AG20443 (cell line): ENCODE results near the gene TEX264.
A peak's percentile ranks its signal among the peaks of the same experiment; 100 is the strongest.
"Not testable (repeated sequence)": the region's sequence is repeated elsewhere in the genome, so short reads cannot be mapped to it uniquely, and the experiment has no call there.

Experiments
- DNase-seq: peaks from one replicate; pipeline ENCODE4 v3.0.0; 2012; ENCODE audit warnings: low spot score, mixed read lengths

TEX264 gene

DNA sequence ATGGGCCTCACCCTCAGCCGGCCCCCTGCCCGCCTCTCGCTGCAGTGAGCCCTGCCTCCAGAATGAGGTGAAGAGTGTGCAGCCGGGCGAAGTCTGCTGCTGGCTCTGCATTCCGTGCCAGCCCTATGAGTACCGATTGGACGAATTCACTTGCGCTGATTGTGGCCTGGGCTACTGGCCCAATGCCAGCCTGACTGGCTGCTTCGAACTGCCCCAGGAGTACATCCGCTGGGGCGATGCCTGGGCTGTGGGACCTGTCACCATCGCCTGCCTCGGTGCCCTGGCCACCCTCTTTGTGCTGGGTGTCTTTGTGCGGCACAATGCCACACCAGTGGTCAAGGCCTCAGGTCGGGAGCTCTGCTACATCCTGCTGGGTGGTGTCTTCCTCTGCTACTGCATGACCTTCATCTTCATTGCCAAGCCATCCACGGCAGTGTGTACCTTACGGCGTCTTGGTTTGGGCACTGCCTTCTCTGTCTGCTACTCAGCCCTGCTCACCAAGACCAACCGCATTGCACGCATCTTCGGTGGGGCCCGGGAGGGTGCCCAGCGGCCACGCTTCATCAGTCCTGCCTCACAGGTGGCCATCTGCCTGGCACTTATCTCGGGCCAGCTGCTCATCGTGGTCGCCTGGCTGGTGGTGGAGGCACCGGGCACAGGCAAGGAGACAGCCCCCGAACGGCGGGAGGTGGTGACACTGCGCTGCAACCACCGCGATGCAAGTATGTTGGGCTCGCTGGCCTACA lies 44.4 kb downstream of the TEX264 start:
- DNase-seq, result peak; percentile 8

DNA sequence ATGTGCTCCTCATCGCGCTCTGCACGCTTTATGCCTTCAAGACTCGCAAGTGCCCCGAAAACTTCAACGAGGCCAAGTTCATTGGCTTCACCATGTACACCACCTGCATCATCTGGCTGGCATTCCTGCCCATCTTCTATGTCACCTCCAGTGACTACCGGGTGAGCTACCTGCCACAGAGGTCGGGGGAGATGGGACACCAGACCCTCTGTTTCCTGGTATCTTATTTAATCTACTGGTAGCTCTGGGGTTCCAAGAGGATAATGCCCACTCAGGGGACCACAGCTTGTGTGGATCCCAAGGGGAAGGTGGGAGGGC lies 44.9 kb downstream of the TEX264 start:
- DNase-seq, result peak; percentile 5

DNA sequence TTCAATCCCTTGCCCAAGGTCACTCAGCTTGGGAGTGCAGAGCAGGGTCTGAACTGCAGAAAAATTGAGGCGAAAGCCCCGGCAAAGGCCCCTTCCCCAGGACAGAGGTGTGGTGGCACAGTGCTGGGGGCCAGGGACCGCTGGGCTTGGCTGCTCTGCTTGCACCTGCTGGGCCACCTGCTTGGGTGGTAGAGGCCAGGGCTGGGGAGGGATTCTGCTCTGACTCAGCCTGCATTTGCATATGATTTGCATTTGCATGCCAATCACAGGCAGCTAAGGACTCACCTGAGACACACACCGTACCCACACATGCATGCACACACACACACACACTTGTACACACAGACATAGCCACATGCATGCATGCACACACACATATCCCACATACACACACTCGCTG lies 45.8 kb downstream of the TEX264 start:
- DNase-seq, result no peak

DNA sequence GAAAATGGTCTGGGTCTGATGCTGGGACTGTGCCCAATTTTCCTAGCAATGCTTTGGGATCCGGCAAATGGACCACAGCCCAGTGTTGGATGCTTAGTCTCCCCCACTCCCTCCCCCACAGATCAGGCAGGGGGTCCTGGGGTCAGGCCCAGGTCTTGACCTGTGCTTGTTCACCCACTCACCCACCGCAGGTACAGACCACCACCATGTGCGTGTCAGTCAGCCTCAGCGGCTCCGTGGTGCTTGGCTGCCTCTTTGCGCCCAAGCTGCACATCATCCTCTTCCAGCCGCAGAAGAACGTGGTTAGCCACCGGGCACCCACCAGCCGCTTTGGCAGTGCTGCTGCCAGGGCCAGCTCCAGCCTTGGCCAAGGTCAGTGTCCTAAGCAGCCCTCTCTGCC lies 46.4 kb downstream of the TEX264 start:
- DNase-seq, result no peak

DNA sequence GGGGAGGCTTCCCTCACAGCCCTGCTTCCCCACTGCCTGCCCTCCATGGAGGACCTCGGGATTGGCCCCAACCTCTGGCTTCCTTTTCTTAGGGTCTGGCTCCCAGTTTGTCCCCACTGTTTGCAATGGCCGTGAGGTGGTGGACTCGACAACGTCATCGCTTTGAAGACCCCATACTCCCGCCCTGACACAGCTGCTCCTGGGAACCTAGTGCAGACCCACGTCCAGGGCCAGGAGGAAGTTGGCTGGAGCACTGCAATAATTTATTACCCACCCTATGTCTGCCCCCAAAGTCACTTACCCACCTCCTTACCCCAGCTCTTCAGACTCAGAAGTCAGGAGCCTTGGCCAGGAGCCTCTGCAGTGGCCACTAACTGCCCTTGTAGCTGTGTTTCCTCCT lies 46.9 kb downstream of the TEX264 start:
- DNase-seq, result no peak

DNA sequence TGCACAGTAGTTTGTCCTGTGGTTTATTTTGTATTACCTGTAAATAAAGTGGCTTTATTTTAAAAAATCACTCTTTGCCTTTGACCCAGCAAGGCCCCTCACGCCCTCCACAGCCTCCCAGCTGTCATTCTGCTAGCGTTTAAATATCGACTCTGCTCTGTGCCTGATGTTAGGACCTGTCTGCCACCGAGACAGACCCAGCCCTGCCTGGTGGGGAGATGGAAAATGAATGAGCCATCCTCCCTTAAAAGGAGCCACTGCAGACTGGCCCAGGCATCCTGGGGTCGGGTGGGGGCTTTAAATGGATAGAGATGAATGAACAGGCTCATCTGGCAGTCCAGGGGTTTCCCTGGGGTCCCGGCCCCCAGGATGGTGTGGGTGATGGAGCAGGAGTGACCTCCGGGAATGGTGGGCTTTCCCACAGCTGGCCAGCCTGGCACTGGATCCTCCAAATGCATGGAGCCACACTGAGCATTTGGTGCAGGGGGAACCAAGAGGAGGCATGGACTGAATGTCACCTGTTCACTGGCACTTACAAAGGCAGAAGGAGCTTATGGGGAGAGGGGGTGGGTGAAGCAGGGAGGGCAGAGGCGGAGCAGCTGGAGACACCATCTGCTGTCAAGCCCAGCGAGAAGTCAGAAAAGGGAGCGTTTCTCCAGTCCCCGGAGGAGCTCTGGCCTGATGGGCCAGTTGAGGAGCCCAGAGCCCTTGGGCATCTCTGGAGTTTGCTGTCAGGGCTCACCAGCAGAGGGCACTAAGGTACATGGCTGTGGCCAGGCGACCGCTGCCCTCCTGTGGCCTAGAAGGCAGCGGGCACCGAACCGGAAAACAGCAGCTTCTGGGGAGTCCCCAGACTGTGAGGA lies 47.7 kb downstream of the TEX264 start:
- peak; percentile 74 for DNase-seq

DNA sequence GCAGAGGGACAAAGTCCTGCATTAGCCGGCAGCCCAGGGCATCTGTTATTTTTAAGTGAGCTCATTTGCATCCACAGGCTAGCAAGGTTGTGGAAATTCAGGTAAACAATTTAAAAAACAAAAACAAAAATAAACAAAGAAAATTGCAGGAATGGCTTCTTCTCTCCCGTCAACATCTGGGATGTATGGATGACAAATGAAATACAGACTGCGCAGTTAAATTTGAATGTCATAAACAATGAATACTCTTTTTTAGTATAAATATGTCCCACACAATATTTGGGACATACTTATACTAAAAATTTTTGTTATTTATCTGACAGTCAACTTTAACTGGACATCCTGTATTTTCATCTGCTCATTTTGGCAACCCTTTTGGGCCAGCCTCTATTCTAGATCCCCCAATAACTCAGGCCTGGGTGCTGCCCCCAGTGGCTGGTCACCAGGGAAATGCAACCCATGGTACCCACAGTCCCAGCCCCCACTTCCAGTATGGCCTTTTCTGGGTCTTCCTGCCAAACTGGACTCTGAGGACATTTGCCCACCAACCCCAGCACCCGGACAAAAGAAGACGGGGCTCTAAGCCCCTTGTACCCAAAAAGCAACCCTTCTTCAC lies 48.5 kb downstream of the TEX264 start:
- no peak for DNase-seq

DNA sequence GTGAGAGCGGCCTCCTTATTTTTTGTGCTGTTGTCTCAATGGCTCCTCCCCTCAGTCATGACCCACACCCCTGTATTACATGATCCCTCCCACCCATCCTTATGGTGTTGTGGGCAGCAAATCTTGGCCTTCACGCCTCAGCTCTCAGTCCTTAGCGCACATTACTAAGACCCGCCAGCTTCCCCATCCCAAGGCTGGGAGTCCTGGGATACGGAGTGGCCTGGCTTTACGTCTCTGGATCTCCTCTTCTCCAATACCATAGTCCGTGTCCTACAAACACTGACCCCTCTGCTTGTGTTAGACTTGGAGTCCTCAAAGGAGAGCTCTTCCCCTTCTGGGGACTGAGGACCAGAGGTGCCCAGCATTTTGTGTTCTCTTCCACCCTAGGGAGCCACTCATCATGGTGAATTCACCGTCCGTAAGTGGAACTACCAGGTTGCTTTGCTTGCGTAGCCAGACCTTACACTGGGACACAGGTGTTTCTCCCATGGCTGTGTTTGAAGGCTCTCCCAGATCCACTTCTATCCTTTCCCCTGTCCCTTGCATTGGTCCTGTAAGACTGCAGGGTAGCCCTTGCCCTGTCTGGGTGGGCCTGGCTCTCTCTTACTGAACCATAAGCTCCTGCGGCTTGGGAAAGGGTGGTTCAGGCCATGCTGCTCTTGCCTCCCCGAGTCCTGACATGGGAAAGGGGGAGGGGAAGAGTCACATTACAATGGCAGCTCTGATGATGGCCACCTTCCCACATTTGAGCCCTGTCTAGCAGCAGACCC lies 49.4 kb downstream of the TEX264 start:
- no peak for DNase-seq

DNA sequence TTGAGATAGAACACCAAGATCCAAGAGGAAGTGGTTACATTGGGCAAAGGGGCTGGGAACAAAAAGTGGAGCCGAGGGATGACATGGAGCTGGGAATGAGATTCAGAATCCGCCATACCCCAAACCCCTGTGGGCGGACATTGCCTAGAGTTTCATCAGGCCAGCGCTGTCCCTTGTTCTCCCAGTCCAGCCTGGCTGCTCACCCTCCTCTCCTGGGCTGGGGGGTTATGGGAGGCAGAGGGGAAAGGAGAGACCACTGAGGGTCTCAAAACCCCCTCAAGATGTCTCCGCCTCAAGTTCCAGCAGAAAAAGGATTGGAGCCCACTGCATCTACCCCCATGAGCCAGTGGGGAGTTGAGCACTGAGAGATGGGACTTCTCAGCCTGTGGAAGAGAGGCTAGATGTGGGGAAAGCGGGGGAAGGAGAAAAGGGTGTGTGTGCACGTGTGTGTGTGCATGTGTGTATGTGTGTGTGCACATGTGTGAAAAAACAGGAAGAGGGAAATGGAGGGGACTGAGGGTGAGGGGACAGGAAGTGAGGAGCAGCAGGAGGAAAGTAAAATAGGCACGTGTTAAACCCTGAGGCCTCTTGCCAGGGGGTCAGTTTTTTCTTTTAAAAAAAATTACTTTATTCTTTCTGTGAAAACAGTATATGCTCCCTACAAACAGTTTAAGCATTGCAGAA lies 50.2 kb downstream of the TEX264 start:
- DNase-seq, result no peak

DNA sequence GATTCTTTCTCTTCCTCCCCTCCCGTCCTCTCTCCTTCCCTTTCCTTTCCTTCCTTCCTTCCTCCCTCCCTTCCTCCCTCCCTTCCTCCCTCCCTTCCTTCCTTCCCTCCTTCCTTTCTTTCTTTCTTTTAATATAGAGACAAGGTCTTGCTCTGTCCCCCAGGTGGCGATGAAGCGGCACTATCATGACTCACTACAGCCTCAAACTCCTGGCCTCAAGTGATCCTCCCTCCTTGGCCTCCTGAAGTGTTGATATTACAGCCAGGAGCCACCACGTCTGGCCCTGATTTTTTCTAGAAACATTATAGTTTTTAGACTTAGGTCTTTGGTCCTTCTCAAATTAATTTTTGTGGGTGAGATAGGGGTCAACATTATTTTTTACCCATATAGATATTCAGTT lies 51.3 kb downstream of the TEX264 start:
- no peak for DNase-seq

DNA sequence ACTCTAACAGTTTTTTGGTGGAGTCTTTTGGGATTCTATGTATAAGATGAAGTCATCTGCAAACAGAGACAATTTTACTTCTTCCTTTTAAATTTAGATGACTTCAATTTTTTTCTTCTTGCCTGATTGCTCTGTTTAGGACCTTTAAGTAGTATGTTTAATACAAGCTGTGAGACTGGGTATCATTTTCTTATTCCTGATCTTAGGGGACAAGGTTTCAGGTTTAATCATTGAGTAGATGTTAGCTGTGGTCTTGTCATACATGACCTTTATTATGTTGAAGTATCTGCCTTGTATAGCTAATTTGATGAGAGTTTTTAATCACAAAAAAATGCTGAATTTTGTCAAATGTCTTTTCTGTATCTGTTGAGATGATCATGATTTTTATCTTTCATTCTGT lies 56.4 kb downstream of the TEX264 start:
- DNase-seq, result no peak

DNA sequence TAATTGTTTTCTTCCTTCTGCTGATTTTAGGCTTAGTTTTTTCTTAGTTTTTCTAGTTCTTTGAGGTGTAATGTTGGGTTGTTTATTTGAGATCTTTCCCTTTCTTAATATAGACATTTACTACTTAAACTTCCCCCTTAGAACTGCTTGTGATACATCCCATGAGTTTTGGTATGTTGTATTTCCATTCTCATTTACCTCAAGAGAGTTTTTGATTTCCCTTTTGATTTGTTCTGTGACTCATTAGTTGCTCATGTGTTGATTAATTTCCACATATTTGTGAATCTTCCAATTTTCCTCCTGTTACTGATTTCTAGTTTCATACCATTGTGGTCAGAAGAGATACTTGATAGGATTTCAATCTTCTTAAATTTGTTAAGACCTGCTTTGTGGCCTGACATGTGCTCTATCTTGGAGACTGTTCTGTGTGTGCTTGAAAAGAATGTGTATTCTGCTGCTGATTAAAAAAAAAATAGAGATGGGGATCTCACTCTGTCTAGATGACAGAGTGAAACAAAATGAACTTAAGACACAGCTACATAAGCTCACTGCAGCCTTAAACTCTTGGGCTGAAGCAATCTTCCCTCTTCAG lies 58.1 kb downstream of the TEX264 start:
- DNase-seq, result no peak

DNA sequence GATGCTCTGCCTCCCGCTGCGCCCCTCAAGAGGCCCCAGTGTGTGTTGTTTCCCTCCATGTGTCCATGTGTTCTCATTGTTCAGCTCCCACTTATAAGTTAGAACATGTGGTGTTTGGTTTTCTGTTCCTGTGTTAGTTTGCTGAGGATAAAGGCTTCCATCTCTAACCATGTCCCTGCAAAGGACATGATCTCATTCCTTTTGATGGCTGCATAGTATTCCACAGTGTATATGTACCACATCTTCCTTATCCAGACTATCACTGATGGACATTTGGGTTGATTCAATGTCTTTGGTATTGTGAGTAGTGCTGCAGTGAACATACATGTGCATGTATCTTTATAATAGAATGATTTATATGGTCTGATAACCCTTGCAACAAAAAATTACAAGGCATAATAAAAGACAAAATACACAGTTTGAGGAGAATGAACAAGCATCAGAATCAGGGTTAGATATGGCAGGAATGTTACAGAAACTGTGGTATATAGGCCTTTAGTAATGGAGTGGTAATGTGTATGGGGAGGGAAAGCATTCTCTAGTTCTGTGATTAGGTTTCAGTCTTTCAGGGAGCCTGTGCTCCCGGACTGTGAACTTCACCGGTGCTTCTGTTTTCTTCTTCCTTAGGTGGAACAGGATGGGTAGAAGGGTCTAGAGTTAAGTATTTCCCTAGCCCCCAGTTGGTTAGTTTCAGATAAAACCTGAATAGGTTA lies 63.0 kb downstream of the TEX264 start:
- DNase-seq, result no peak

DNA sequence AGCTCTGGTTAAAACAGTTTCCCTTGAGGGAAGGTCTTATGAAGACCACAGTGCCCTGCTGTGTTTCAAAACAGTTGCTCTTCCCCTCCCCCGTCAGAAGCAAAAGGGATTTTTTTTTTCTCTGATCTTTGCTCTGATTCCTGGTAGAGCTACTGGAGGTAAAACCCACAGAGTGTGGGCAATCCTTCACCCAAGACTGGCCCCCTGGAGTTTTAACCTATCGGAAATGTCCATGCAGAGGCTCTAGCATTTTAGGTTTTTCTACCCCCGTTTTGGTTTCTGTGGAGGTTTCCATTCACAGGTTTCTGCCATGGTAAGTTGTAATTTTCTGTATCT lies 63.5 kb downstream of the TEX264 start:
- no peak for DNase-seq

DNA sequence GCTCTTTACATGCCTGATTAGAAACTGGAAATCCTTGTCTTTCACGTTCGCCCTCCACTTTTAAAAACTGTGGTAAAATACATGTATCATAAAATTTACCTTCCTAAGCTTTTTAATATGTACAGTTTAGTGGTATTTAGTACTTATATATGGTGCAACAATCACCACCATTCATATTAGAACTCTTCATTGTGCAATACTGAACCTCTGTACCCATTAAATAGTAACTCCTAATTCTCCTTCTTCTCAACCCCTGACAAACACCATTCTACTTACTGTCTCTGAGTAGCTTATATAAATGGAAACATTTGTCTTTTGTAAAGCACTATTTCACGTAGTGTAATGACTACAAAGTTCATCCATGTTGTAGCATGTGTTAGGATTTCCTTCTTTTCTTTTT lies 64.0 kb downstream of the TEX264 start:
- DNase-seq, result no peak

DNA sequence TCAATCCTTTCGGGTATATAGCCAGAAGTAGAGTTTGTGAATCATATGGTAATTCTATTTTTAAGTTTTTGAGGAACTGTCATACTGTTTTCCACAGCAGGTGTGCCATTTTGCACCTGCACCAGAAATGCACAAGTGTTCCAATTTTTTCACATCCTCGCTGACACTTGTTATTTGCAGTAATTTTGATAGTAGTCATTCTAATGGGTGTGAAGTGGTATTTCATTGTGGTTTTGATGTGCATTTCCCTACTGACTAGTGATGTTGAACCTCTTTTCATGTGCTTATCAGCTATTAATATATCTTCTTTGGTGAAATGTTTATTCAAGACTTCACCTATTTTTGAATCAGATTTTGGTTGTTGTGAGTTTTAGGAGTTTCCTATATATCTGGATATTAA lies 64.9 kb downstream of the TEX264 start:
- no peak for DNase-seq

DNA sequence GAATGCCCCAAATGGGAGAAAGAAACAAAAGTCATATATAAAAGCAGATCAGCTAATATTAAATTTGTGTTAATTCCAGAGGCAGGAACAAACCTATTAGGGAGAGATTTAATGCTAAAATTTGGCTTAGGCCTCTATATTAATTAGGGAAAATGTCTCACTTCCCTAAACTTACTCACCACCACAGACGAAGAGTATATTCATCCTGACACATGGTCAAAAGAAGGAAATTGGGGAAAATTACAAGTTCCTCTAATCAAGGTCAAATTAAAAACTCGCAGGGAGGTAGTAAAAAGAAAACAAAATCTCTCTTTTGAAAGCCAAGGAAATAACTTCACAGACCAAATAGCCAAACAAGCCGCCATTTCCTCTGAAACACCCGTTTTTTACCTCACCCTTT lies 68.1 kb downstream of the TEX264 start:
- no peak for DNase-seq

DNA sequence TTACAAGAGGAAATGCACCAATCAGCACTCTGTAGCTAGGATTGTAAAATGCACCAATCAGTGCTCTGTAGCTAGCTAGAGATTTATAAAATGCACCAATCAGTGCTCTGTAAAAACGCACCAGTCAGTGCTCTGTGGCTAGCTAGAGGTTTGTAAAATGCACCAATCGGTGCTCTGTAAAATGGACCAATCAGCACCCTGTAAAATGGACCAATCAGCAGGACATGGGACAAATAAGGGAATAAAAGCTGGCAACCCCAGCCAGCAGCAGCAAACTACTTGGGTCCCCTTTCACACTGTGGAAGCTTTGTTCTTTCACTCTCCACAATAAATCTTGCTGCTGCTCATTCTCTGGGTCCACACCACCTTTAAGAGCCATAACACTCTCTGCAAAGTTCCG lies 71.3 kb downstream of the TEX264 start:
- DNase-seq, result not testable (repeated sequence)

DNA sequence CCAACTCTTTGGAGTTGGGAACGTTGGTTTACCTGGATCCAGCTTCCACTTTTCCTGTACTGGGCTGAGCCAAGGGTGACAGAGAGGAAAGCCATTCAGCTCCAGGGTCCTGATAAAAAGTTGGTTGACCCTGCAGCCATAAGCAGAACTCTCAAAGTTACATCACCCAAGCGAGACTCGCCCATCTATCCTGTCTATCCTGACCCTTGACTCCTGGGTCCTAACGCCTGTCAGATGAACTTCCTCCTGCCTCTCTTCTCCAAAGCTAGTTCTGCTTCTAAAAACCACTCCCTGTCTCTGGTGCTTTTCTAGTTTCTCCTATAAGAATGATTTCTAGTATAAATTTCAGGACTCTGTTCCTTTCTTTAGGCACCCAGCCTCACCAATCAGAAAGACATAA lies 71.9 kb downstream of the TEX264 start:
- not testable (repeated sequence) for DNase-seq

DNA sequence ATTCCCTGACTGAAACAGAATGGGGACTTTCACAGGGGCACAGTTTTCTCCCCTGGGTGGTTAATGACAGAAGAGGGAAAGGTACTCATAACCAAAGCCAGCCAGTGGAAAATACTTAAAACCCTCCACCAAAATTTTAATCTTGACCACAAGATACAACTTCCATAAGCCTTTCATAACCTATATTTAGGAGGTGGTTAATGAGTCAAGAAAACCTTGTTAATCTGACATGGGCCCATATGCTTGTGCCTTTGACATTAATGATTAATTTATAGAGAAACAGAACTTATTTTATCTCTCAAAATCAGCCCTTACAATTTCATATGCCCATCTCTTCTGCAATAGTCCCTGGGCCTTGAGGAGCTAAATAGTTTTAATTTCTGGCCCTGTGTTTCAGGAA lies 76.8 kb downstream of the TEX264 start:
- DNase-seq, result no peak

DNA sequence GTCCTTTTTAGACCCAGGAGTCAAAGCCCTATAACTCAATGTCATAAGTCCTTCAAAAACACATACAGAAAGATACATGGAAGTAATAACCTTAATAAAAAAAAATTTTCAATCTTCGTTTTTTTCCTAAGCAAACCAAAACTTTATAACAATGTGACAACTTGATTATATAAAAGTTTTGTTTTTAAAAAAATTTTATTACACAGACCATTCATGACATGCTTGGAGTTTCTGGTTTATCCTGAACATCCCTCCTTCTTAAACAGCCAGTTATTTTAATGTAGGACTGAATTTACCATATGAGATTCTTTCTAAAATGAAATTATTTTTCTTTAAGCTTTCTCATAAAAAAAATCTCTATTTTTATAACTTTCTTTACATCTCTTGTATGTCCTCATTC lies 77.3 kb downstream of the TEX264 start:
- no peak for DNase-seq
